Right lobe of liver (tissue), 4 donors: ENCODE data around the gene POLR3H.

Experiments
- CTCF ChIP-seq, 4 donors: fragments of 200-600 bp in 3 of 4; fragments of 450-650 bp in 1 of 4; IDR thresholded peaks; one replicate each; pipeline versions ENCODE4 v1.5.1 to v1.8.0; 2016 to 2022; ENCODE audit warnings: antibody characterized with exemption in 4 of 4, mild to moderate bottlenecking in 2 of 4
- POLR2A ChIP-seq: fragments of 450-650 bp; IDR thresholded peaks from one replicate; pipeline ENCODE4 v1.6.1; 2017; ENCODE audit warnings: antibody characterized with exemption, mild to moderate bottlenecking
- donor health status: DM: no; HTN: no; CAD: no.
- donor health status: DM: no; HTN: no; CAD: no.
- donor health status: DM: no; HTN: yes; CAD: no.

- TF ChIP-seq CTCF (IDR thresholded peaks at IDR 0.05) (no peak), POLR2A (no peak)
These were observed 21.5 kb downstream of the POLR3H start for GRCh38 chr22:41522813-41523212.
